CD4-positive, alpha-beta T cell treated with Interleukin-4 for 4 hours (primary cell): Measurements from ENCODE around the gene KCNQ2.

Experiments used
- DNase-seq: peaks from one replicate; pipeline ENCODE4 v3.0.0-alpha.2; 2020

Gene KCNQ2

GRCh38 chr20:63413963-63414684, 58.3 kb downstream of the KCNQ2 start:
- DNase-seq = no peak

GRCh38 chr20:63413323-63413722, 59.1 kb downstream of the KCNQ2 start:
- DNase-seq = no peak

GRCh38 chr20:63412889-63413288, 59.6 kb downstream of the KCNQ2 start:
- DNase-seq = no peak

GRCh38 chr20:63411898-63412631, 60.4 kb downstream of the KCNQ2 start:
- no peak for DNase-seq

GRCh38 chr20:63411151-63411897, 61.1 kb downstream of the KCNQ2 start:
- DNase-seq = no peak

- no peak for DNase-seq
Measured at GRCh38 chr20:63409834-63410435, 62.5 kb downstream of the KCNQ2 start.

GRCh38 chr20:63409066-63409833, 63.2 kb downstream of the KCNQ2 start:
- no peak for DNase-seq

- no peak for DNase-seq
Measured at GRCh38 chr20:63408684-63409046, 63.8 kb downstream of the KCNQ2 start.

- no peak for DNase-seq
Measured at GRCh38 chr20:63407928-63408683, 64.3 kb downstream of the KCNQ2 start.

- DNase-seq = no peak
Measured at GRCh38 chr20:63406617-63407245, 65.7 kb downstream of the KCNQ2 start.

- DNase-seq = no peak
Measured at GRCh38 chr20:63406011-63406410, 66.4 kb downstream of the KCNQ2 start.

- DNase-seq = no peak
Measured at GRCh38 chr20:63405102-63405730, 67.2 kb downstream of the KCNQ2 start.

GRCh38 chr20:63404129-63405085, 68.0 kb downstream of the KCNQ2 start:
- DNase-seq = no peak

- DNase-seq = no peak
Measured at GRCh38 chr20:63403403-63404105, 68.9 kb downstream of the KCNQ2 start.

- no peak for DNase-seq
Measured at GRCh38 chr20:63402860-63403220, 69.6 kb downstream of the KCNQ2 start.

- DNase-seq = no peak
Measured at GRCh38 chr20:63402181-63402859, 70.1 kb downstream of the KCNQ2 start.

- DNase-seq = no peak
Measured at GRCh38 chr20:63401384-63402110, 70.9 kb downstream of the KCNQ2 start.
